ENCODE results near the gene KDM4C.

DNA sequence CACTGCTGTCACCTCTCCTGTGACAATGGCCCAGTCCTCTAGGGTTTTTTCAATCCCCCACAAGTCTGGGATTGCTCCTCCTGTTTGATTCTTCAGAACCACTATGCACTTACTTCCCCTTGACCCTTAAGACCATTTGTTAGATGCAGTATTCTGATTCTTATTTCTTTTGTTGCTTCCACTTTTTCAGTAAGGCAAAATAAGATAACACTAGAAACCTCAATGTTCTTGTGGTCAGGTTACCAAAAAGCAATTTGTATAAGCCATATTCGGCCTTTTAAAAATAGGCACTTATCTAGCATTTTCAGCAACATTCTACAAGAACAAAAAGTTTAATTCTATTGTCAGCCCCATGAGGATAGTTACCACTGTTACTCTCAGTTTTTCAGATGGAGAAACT, 220.0 kb downstream of the KDM4C start:
- TF ChIP-seq POLR2AphosphoS5 (IDR thresholded peaks at IDR 0.05) (no peak), POLR2A (IDR thresholded peaks at IDR 0.05) (no peak)
- TF ChIP-seq, protein P1, sequence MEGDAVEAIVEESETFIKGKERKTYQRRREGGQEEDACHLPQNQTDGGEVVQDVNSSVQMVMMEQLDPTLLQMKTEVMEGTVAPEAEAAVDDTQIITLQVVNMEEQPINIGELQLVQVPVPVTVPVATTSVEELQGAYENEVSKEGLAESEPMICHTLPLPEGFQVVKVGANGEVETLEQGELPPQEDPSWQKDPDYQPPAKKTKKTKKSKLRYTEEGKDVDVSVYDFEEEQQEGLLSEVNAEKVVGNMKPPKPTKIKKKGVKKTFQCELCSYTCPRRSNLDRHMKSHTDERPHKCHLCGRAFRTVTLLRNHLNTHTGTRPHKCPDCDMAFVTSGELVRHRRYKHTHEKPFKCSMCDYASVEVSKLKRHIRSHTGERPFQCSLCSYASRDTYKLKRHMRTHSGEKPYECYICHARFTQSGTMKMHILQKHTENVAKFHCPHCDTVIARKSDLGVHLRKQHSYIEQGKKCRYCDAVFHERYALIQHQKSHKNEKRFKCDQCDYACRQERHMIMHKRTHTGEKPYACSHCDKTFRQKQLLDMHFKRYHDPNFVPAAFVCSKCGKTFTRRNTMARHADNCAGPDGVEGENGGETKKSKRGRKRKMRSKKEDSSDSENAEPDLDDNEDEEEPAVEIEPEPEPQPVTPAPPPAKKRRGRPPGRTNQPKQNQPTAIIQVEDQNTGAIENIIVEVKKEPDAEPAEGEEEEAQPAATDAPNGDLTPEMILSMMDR (IDR thresholded peaks at IDR 0.05 in 8 of 11, conservative IDR thresholded peaks at IDR 0.05 in 3 of 11), result no peak
